HepG2 (cell line): Measurements from ENCODE around the gene FAM222B. TPM values are rescaled to one million over a fixed set of nuclear protein-coding genes. Genes with fewer than 3 reads are reported as not detected.

Experiments used
- CBX1 ChIP-seq: IDR thresholded peaks from one replicate; pipeline ENCODE4 v1.6.1; 2016; ENCODE audit warnings: antibody characterized with exemption, low read depth
- DR1 ChIP-seq: sonication (generic); formaldehyde crosslinking; IDR thresholded peaks from 2 replicates; pipeline ENCODE4 v1.8.0; 2021; ENCODE audit warnings: mild to moderate bottlenecking, missing genetic modification reagents, inconsistent platforms
- ERF ChIP-seq: IDR thresholded peaks from 2 replicates; pipeline ENCODE4 v1.6.1; 2018; ENCODE audit warnings: missing biosample characterization, missing genetic modification reagents
- ETV5 ChIP-seq: IDR thresholded peaks from 2 replicates; pipeline ENCODE4 v1.6.1; 2018; ENCODE audit warnings: missing biosample characterization, missing genetic modification reagents, inconsistent platforms, borderline replicate concordance
- HDAC6 ChIP-seq: fragments of 200-600 bp; sonication (generic); IDR thresholded peaks from 2 replicates; pipeline ENCODE4 v1.7.0; 2017; ENCODE audit warnings: mild to moderate bottlenecking, antibody characterized with exemption, low read length, low read depth
- KDM5B ChIP-seq: sonication (generic); formaldehyde crosslinking; IDR thresholded peaks from 2 replicates; pipeline ENCODE4 v1.4.0; 2020; ENCODE audit warnings: missing genetic modification reagents, mild to moderate bottlenecking, borderline replicate concordance
- KLF13 ChIP-seq: sonication (generic); formaldehyde crosslinking; IDR thresholded peaks from 2 replicates; pipeline ENCODE4 v1.4.0; 2020; ENCODE audit warnings: mild to moderate bottlenecking, missing genetic modification reagents
- NR2C2 ChIP-seq: sonication (generic); formaldehyde crosslinking; IDR thresholded peaks from 2 replicates; pipeline ENCODE4 v1.4.0; 2020; ENCODE audit warnings: missing genetic modification reagents, mild to moderate bottlenecking, moderate library complexity, borderline replicate concordance
- PREB ChIP-seq: sonication (generic); formaldehyde crosslinking; IDR thresholded peaks from 2 replicates; pipeline ENCODE4 v1.4.0; 2020; ENCODE audit warnings: missing genetic modification reagents
- RAD21 ChIP-seq: fragments of 450-650 bp; formaldehyde crosslinking; IDR thresholded peaks from 2 replicates; pipeline ENCODE4 v1.5.0; 2020; ENCODE audit warnings: mild to moderate bottlenecking
- RCOR2 ChIP-seq: IDR thresholded peaks from 2 replicates; pipeline ENCODE4 v1.6.1; 2016; ENCODE audit warnings: missing biosample characterization, missing genetic modification reagents
- ZKSCAN5 ChIP-seq: sonication (generic); formaldehyde crosslinking; IDR thresholded peaks from 2 replicates; pipeline ENCODE4 v1.5.1; 2020; ENCODE audit warnings: mild to moderate bottlenecking, missing genetic modification reagents
- ZMYM3 ChIP-seq: sonication (generic); formaldehyde crosslinking; IDR thresholded peaks from 2 replicates; pipeline ENCODE4 v1.5.1; 2020; ENCODE audit warnings: mild to moderate bottlenecking, missing genetic modification reagents
- ZNF207 ChIP-seq: fragments of 450-650 bp; IDR thresholded peaks from 2 replicates; pipeline ENCODE4 v1.6.1; 2016; ENCODE audit warnings: antibody characterized with exemption, borderline replicate concordance
- ZNF367 ChIP-seq: sonication (generic); formaldehyde crosslinking; IDR thresholded peaks from 2 replicates; pipeline ENCODE4 v1.4.0; 2020; ENCODE audit warnings: missing genetic modification reagents, borderline replicate concordance
- ZNF446 ChIP-seq: sonication (generic); formaldehyde crosslinking; IDR thresholded peaks from 2 replicates; pipeline ENCODE4 v1.5.0; 2020; ENCODE audit warnings: mild to moderate bottlenecking, missing genetic modification reagents
- ZNF460 ChIP-seq: sonication (generic); formaldehyde crosslinking; IDR thresholded peaks from 2 replicates; pipeline ENCODE4 v1.5.1; 2020; ENCODE audit warnings: missing genetic modification reagents, mild to moderate bottlenecking, borderline replicate concordance
- ZNF567 ChIP-seq: sonication (generic); formaldehyde crosslinking; IDR thresholded peaks from 2 replicates; pipeline ENCODE4 v1.8.1; 2023; ENCODE audit warnings: mild to moderate bottlenecking, missing genetic modification reagents, borderline replicate concordance
- ZZZ3 ChIP-seq: sonication (generic); formaldehyde crosslinking; IDR thresholded peaks from 2 replicates; pipeline ENCODE4 v1.4.0; 2020; ENCODE audit warnings: missing genetic modification reagents, mild to moderate bottlenecking, borderline replicate concordance
- polyA plus RNA-seq, 8 experiments: library from polyadenylated mRNA; depleted of rRNA in 3 of 8; stranded (reverse) in 7 of 8; unstranded in 1 of 8; fragments of >200 nt; fragmentation: Illumina TruSeq in 4 of 8; extraction: Trizol in 4 of 8; gene quantifications; 2 replicates each; pipeline versions ENCODE4 v1.2.1 to v1.2.3, GENCODE V29; 2011 to 2016; ENCODE audit warnings: low read depth in 4 of 8, missing spikeins in 1 of 8, mixed read lengths in 1 of 8; ENCODE audit not compliant: insufficient read depth in 1 of 8
- total RNA-seq, 5 experiments: library from RNA; depleted of rRNA; stranded (reverse); fragments of >200 nt; fragmentation: Illumina TruSeq; extraction: Trizol; gene quantifications; 2 replicates each; pipeline ENCODE4 v1.2.3, GENCODE V29; 2016; ENCODE audit warnings: low read depth in 1 of 5
- TF ChIP-seq, protein P1 (sequence below), 2 experiments: sonication (generic) in 1 of 2; formaldehyde crosslinking in 1 of 2; IDR thresholded peaks; 2 replicates each; pipeline versions ENCODE4 v1.4.0 to v1.6.1; 2016 to 2020; ENCODE audit warnings: borderline replicate concordance in 1 of 2, low read depth in 1 of 2, mild to moderate bottlenecking in 1 of 2, missing genetic modification reagents in 1 of 2
- TF ChIP-seq, protein P2 (sequence below): sonication (generic); formaldehyde crosslinking; IDR thresholded peaks from 2 replicates; pipeline ENCODE4 v1.5.0; 2020; ENCODE audit warnings: missing genetic modification reagents
- TF ChIP-seq, protein P3 (sequence below): sonication (generic); formaldehyde crosslinking; IDR thresholded peaks from 2 replicates; pipeline ENCODE4 v1.8.1; 2023; ENCODE audit warnings: mild to moderate bottlenecking, missing genetic modification reagents

FAM222B gene
- total and polyA plus RNA-seq, 2 of the 13 experiments (the other 11 are each of a cell fraction or from before 2014, with no cell fraction given), result 3.5 to 7.3 TPM

DNA sequence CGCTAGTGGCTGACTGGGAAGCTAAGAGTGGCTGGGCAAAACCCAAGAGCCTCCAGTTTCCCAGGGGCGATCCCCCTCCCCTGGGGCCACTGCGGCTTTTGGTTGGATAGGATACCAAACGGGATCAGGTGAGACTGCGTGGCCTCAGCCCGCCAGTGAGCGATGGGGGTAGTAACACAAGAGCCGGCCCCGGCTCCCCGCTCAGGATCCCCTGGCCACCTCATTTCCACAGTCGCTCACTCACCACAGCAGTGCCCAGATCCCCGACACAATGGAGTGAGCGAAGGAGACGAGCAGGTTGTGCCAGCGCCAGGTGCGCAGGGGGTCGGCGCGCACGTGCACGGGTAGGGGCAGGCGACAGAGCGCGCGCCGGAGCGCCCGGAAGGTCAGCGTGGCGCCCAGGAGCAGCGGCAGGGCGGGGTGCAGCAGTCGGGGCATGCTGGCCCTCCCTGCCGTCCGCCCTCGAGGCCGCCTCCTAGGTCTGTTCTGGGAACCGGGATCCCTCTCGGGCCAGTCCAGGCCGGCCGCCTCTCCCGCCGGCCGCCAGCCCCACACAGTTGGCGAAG lies 116.8 kb downstream of the FAM222B start (continued):
- TF ChIP-seq, protein P1, sequence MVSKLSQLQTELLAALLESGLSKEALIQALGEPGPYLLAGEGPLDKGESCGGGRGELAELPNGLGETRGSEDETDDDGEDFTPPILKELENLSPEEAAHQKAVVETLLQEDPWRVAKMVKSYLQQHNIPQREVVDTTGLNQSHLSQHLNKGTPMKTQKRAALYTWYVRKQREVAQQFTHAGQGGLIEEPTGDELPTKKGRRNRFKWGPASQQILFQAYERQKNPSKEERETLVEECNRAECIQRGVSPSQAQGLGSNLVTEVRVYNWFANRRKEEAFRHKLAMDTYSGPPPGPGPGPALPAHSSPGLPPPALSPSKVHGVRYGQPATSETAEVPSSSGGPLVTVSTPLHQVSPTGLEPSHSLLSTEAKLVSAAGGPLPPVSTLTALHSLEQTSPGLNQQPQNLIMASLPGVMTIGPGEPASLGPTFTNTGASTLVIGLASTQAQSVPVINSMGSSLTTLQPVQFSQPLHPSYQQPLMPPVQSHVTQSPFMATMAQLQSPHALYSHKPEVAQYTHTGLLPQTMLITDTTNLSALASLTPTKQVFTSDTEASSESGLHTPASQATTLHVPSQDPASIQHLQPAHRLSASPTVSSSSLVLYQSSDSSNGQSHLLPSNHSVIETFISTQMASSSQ (IDR thresholded peaks at IDR 0.05; ENCODE audit: low read depth), result no peak
- TF ChIP-seq, protein P1 (CRISPR knock-in tag; IDR thresholded peaks at IDR 0.05; ENCODE audit: borderline replicate concordance), result peak; percentile 28; the same call in 1 of the 2 replicates
- TF ChIP-seq ETV5 (CRISPR knock-in tag) (peak; percentile 36), HDAC6 (no peak), ERF (CRISPR knock-in tag) (0 out of 2 replicates have a peak, but pooled peaks have one; percentile 65), ZKSCAN5 (no peak), RCOR2 (CRISPR knock-in tag) (no peak), ZNF446 (peak; percentile 88), ZMYM3 (CRISPR knock-in tag) (no peak), ZZZ3 (CRISPR knock-in tag) (no peak), NR2C2 (CRISPR knock-in tag) (0 out of 2 replicates have a peak, but pooled peaks have one; percentile 40), ZNF460 (no peak), KLF13 (CRISPR knock-in tag) (peak; percentile 82; the same call in 1 of the 2 replicates), RAD21 (CRISPR knock-in tag) (peak; percentile 68), ZNF207 (no peak), ZNF567 (CRISPR knock-in tag) (peak; percentile 78; the same call in 1 of the 2 replicates), KDM5B (CRISPR knock-in tag) (peak; percentile 91; the same call in 1 of the 2 replicates), DR1 (CRISPR knock-in tag) (no peak; the same call in 1 of the 2 replicates), PREB (CRISPR knock-in tag) (no peak), CBX1 (peak; percentile 95), ZNF367 (no peak; the same call in 1 of the 2 replicates)
- TF ChIP-seq, protein P2, sequence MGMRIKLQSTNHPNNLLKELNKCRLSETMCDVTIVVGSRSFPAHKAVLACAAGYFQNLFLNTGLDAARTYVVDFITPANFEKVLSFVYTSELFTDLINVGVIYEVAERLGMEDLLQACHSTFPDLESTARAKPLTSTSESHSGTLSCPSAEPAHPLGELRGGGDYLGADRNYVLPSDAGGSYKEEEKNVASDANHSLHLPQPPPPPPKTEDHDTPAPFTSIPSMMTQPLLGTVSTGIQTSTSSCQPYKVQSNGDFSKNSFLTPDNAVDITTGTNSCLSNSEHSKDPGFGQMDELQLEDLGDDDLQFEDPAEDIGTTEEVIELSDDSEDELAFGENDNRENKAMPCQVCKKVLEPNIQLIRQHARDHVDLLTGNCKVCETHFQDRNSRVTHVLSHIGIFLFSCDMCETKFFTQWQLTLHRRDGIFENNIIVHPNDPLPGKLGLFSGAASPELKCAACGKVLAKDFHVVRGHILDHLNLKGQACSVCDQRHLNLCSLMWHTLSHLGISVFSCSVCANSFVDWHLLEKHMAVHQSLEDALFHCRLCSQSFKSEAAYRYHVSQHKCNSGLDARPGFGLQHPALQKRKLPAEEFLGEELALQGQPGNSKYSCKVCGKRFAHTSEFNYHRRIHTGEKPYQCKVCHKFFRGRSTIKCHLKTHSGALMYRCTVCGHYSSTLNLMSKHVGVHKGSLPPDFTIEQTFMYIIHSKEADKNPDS (CRISPR knock-in tag), result no peak
- TF ChIP-seq, protein P3, sequence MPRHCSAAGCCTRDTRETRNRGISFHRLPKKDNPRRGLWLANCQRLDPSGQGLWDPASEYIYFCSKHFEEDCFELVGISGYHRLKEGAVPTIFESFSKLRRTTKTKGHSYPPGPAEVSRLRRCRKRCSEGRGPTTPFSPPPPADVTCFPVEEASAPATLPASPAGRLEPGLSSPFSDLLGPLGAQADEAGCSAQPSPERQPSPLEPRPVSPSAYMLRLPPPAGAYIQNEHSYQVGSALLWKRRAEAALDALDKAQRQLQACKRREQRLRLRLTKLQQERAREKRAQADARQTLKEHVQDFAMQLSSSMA (CRISPR knock-in tag), result peak; percentile 79; the same call in 1 of the 2 replicates
